ENCODE data around the gene ASTN2.

The ASTN2 gene

DNA sequence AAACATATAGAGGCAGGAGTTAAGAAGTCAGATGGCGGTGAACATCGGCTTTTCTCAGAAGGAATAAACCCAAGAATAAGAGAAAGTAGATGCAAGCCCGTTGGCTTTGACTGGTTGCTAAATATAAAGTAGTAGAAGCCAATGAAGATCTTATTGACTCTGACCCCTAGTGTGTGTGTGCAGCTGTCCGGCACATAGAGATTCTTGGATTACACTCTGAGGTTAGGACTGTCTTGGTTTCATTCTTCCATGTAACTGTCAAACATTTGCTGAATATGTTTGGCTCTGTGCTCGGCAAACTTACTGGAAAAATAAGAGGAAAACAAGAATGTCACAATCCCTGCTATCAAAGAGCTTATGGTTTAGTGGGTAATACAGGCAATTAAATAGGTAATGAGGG lies 54.9 kb downstream of the ASTN2 start:
- no peak for DNase-seq

DNA sequence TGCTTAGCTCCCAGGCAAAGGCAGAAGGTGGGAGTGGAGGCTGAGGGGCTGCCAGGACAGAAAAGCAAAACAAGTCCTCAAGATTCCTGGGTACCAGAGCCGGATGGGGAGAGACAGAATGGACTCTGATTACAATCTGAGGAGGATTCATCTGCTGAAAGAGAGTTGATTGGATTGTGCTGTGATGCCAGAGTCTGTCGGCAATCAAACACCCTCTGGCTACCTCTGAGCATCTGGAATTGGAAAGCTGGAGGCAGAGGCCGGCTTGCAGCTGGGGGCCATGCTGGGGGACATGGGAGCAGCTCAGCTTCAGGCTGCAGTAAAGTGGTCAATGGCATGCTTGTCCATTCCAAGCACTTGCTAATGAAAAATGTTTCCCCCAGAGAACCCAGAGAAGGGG lies 59.3 kb downstream of the ASTN2 start:
- no peak for DNase-seq

DNA sequence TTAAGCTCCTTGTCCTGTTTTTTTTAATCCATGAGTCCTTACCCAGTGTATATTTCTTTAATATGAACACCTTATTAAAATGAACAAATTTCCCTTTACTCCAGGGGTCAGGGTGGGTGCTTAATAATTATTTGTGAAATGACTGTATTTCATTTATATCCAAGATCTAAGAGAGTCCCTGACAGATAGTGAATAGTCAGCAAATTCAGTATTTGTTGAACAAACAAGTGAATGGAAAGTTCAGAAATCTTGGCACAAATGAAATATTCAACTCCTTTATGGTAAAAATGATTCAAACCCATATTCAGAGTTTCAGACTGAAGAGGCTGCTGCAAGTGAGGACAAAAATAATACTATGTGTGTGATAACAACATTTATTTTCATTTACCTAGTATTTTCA lies 59.9 kb downstream of the ASTN2 start:
- DNase-seq = no peak

DNA sequence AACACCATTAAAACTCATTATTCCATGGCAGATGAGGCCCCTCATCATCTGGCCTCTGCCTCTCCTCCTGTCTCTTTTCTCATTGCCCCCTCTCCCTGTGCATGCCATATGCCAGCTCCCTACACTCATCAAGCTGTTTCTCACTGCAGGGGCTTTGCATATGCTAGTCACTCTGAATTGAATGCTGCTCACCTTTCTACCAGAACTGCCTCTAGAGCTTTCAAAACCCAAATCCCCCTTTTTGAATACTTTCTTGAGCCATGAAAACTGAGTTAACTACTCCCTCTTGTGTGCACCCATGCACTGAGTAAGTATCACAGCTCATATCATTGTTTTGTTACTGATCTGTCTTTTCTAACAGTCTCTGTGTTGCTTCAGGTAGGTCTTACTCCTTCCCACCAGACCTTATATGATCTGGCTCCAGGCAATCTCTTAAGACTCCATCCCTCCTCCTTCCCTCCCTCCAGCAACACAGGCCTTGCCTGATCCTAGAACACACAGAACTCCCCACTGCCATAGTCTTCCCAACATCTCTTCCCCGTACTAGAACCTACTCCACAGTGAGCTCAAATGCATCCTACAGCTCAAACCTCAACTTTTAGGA lies 60.5 kb downstream of the ASTN2 start:
- DNase-seq = no peak

DNA sequence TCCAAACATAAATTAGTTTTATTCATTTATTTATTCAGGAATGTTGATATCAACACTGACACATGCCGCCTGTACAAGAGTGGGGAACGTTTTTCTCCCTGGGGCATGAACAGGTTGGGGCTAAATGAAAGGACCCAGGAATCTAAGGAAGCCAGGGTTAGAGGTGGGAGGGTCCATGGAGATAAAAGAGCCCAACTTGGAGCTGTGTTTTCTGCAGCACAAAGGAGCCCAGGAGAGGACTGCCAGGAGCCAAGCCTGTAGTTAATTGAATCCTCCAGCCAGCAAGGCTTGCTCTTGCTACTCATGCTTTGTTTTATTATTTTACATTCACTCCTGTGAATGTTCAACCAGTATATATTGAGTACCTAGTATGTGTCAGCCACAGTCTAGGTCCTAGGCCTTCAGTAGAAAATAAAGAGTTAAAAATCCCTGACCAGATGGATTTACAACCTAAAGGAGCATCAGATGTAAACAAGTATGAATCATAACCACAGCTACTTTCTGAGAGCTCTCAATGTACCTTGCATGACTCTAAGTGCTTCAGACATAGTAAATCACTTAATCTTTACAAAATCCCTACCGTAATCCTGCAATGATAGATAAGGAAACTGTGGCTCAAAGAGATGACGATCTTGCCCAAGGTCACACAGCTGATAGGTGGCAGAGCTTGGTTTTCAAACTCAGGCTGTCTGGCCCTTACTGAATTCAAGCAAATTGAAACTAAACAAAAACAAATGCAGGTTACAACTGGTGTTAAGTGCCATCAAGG lies 69.8 kb downstream of the ASTN2 start:
- no peak for DNase-seq

DNA sequence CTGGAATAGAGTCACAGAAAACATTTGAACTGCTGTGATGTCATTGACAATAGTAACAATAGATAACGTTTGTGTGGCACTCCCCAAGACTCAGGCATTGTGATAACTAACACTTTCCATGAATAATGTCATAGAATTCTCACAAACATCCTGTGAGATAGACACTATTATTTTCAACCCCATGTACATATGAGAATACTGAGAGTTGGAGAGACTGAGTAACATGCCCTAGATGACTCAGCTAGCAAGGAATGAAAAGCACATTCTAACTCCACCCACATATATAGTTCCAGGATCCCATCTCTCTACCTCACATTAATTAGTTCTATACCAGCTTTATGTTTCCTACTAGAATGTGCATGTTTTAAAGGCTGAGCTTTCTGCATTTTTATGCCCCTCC lies 71.4 kb downstream of the ASTN2 start:
- DNase-seq = no peak

DNA sequence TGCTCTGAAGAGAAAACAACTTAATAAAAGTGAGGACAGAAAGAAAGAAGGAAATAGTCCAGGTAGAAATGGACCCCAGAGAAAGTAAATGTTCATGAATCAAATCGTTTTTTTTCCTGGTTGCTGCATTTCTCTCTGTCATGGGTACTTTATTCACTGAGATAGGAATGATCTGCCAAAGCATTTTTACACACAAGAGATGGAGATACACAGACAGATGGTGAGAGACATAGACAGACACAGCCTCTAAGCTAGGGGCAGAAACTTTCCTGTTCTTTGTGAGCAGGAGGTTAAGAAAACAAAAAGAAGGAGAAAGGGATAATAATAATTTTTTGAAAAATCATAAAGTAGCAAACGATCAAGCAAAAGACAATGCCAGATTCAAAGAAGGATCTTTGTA lies 73.7 kb downstream of the ASTN2 start:
- DNase-seq = no peak

DNA sequence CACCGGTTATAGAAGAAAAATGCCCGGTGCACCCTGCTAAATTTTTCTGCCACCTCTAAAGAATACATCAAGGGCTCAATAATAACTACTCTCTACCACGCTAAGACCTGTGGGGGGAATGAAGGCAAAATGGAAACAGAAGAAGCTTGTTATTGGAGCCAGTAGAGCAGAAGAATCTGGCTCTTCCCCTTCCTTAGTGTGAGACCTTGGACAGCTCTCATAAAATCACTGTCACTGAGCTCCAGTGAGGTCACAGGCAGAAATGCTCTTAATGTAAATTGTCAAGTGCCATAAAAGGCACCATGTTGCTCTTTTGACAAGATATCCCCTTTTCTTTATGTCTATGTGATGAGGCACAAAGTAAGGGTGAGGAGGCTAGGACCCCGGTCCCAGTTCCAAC lies 74.4 kb downstream of the ASTN2 start:
- no peak for DNase-seq

DNA sequence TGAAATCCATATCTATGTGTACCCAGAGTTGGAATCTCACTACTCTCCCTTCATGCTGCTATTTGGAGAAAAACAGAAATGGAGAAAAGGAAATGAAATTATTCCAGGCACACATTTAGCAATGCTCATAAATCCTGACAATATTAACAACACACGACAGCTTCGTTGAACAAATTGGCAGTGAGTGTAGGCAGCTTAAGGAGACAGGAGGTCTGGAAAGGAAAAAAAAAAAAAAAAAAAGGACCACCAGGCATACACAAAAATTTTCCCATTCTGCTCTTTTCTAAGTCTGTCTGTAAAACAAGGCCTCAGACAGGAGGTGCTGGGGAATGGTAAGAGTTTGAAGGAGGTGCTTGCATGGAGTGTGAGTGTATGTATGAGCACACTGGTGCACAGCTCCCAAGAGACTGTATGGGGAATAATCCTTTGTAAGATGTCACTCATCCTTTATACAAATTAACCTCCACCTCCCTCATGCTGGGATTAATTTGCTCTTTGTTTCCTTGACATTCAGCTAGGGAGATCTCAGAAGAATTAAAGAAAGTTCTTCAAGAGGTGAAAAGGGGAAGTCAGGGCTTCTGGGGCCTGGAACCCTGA lies 78.9 kb downstream of the ASTN2 start:
- no peak for DNase-seq

DNA sequence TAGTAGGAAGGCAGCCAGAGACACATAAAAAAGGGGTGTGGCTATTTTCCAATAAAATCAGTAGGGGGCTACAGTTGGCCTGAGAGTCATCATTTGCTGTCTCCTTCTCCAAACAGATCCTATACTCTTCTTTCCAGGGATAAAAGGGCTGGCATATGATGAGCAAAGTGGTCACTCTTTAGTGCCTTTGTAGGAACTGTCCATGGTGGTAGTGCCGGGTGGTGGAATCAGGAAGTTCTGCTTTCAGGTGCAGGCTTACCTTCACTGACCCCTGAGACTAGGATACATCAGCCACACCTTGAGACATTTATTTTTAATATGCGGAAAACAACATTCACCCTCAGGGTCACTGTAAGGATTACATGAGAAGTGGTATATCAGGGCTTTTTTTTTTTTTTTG lies 80.8 kb downstream of the ASTN2 start:
- DNase-seq = no peak

DNA sequence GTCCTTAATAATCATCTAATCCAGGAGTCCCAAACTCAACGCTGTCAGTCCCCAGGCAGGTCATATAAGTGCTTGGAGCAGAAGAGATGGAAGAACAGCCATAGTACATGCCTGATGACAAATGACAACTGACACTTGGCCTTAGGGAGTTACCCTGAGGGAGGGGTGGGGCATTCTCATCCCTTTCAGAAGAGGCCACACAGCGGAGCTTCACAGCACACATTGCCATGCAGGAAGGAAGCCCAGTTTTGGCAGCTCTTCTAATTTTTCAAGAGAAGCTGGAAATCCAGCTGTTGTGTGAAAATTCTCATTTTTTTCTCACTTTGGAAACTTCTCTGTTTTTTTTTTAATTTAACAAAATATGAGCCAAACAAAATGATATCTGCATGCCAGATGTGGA lies 89.0 kb downstream of the ASTN2 start:
- no peak for DNase-seq

DNA sequence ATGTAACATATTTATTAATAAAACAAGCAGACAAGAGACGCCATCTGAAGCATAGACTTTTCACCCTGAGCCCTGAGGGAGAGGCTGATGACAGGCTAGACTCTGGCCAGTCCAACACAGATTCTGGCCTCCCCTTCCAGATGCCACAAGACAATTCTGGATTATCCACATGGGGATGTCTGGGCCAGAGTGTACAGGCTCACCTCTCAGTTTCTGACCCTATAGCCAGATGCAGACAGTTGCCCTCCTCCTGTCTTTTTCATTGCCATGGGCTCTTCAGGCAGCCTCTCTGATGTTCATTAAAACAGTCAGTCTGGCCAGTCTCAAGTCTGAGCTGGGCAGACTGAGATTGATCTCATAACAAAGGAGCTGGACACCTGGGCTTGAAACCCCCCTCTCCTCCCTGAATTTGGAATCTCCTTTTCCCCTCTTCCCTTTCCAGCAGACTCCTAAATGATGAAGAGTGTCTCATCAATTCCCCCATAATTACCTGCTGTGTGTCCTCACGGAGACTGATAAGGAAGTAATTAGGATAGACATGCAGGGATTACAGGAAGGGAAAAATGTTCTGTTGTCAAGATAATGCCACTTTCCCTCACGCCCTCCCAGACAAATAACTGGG lies 89.6 kb downstream of the ASTN2 start:
- no peak for DNase-seq

DNA sequence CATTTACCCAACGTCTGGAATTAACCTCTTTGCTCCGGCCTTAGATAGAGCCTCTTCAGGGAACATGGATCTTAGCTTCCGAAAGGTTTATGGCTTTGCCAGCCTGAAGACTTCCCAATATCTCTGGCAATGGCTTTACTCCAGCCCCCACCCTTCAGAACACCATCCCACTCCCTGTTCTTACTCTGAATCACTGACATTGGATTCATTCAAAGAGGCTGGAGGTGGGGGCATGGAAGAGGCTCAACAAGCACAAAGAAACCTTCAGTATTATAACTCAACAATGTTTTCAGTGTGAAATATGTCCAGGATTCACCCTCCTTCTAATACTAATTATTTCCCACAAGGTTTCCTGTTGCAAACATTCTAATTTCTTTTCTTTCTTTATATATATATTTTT lies 91.5 kb downstream of the ASTN2 start:
- DNase-seq = no peak

DNA sequence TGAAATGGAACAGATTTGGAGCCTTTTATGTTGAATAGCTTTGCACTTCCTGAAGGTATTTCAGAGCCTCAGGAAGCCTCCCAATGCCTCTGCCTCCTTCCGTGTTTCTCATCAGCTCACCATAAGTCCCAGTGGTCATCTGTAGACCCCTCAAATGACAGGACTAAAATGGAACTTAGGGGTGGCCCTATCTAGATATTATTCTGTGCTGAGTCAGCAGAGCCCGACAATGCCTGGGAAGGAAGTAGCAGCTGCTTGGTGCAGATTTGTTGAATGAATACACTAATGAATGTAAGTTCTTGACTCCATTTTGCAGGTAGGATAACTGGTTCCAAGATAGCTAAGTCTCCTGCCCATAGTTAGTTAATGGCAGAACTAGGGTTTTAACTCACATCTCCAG lies 97.7 kb downstream of the ASTN2 start:
- DNase-seq = no peak

DNA sequence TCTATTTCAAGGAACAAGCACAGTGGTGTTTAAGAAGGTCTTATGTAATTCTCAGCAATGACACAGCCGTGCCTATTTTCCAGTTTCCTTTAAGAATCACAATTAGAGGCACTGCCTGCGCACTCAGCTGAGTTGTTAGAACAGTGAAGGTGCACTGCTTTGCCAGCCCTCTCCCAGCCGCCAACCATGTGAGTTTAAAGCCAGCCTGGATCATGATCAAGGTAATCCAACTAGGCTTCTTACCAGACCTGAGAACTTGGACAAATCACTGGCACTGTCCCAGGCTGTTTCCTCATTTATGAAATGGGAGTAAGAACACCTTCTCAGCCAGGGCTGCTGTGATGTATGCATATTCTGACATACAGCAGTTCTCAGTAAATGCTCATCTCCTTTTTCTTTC lies 99.6 kb downstream of the ASTN2 start:
- DNase-seq = no peak

DNA sequence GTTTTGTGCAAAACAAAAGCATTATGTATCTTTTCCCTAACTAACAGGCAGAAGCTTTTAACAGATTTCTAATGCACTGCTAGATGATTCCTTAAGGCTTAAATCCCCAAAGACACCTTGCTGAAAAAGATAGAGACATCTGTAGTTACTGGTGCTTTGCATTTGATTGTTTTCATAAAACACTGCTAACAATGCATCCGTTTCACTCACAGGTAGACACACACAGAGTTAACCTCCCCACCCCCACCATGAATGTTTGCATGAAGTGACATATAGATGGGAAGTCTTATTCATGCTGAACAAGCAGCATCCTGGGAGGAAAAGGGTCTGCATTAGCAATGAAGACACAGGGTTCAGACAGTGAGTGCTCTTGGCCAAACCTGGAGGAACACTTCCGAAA lies 100.9 kb downstream of the ASTN2 start:
- no peak for DNase-seq

DNA sequence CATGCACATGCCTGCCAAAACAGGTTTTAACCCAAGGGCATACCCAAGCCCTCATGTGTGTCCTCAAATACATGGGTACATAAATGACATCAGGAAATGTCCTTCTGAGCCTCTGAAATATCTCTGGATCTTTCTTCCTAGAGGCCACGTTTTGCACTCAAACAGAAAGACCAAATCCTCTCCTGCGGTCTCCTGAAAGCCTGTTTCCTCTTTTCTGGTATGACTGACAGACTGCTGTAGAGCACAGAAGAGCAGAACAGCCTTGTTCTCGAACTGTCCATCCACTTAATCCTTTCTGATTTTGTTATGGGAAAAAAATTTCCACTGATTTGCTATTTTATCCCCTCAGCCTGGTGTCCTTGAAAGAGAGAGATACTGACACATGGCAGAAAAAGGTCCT lies 107.2 kb downstream of the ASTN2 start:
- no peak for DNase-seq

DNA sequence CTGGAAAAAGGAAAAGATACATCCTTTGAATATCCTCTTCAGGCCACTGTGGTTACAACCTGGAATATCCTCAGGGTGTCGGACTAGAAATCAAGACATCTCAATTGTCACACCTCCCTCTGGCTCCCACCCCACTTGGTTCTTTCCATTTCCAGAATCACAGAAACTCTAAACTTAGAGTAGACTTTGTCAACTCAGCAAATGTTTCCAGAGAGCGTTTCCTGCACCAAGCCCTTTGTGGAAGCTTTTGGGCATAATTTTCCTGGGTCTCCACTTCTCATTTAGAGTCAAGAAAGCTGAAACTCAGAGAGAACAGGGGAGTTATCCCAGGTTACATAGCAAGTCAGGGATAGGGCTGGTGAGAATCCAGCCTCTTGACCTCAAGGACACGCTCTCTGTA lies 108.8 kb downstream of the ASTN2 start:
- no peak for DNase-seq

DNA sequence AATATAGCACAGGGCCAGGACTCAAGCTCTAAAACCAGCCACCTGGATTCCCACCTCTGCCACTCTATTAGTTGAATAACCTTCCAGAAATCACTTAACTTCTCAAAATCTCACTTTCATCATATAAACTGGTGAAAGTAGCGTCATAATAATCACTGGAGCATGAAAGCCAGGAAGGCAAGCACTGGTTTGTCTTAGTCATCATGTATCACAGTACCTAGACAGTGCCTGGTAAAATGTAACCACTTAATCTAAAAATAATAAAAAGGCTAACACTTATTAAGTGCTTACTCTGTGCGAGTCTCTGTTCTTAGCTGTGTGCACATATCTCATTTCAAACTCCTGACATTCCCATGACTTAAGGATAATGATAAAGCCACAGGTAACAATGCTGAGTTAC lies 109.4 kb downstream of the ASTN2 start:
- DNase-seq = no peak

DNA sequence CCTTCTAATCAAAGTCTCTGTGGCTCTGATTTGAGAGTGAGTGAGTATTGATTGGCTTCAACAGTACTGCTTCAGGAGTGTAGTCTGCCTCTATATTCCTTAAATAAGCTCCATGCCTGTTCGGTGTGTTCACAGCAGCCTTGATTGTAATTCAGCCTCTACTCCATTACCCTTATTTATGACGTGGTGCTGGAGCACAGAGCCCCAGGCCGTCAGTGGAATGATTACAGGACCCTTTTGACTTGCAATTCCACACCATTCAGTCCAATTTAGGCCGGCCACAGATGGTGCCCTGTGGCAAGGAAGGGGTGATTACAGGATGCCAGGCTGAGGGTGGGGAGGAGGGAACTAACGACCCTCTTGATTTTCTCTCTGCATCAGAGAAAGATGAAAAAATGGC lies 110.3 kb downstream of the ASTN2 start:
- DNase-seq = no peak

DNA sequence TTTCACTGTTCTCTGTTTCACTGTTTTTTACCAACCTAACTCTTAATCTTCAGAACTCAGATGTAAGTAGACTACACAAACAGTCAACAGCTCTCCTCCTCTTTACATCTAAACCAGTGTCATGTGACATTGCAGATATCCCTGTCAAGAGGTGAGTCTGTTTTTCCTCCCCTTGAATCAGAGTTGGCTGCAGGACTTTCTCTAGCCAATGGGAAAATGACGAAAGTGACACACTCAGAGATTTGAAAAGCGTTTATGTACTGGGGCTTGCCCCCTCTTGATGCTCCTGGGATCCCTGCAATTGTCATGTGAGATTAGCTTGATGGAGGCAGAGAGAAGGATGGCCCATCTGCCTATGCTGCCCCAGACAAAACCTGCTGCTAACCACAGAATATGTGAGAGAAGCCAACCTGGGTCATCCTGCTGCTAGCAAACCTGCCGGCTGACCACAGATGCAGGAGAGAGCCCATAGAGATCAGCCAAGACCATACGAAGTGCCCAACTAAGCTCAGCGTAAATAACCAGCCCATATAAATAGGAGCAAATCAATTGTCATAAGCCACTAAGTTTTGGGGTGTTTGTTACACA lies 111.1 kb downstream of the ASTN2 start:
- DNase-seq = no peak

DNA sequence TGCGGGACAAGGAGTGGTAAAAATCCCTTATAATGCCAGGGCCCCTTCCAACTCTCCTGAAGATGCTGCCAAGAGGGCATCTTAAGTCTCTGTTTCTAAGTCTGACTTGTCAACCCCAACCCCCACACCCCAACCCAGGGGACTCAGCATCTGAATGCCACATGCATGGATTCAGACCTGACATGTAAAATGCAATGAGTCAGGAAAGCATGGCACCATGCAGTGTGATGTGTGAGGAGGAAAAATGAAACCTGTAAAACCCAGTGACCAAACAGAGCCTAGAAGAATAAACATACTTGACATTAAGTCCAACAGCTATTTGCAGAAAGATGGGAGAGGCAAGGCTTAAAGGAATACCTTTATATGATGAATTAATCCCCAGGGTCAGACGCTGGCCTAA lies 112.4 kb downstream of the ASTN2 start:
- DNase-seq = no peak

DNA sequence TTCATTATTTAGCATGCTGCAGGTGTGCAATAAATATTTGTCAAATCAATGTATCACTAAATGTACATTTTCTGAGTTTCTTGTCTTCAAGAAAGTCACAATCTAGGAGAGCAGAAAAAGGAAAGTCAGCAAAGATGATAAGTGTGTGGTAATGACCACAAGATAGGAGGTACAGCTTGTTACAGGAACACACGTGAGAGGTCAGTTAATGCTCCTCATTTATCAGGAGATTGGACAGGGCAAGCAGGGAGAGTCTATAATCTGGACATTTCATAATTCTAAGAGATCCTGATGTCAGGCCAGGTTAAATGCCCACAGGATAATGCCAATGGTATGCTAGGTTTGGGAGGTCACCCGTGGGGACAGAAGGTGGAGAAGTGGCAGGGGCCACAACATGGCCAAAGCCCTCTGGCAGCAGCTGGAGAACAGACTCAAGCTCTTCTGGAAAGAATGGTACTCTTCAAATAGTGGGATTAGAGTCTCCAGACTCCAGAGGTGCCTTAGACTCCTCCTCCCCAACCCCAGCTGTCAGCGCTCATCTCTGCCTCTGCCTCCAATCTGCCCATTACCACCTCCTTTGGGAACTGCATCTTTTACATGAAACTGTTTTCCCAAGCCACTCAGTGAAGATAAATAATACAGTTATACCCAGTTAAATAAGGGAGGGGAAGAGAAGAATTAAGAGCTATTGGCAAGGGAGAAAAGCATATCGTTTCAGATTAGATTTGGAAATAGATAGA lies 114.3 kb downstream of the ASTN2 start:
- DNase-seq = no peak
